Measurements from ENCODE around the gene ANTKMT. TPM values are rescaled to one million over a fixed set of nuclear protein-coding genes. Genes with fewer than 3 reads are reported as not detected.

ANTKMT gene
- total and polyA plus RNA-seq, 2 of the 8 experiments (the other 6 are each of a cell fraction or from before 2014, with no cell fraction given), result 26.5 to 26.6 TPM

DNA sequence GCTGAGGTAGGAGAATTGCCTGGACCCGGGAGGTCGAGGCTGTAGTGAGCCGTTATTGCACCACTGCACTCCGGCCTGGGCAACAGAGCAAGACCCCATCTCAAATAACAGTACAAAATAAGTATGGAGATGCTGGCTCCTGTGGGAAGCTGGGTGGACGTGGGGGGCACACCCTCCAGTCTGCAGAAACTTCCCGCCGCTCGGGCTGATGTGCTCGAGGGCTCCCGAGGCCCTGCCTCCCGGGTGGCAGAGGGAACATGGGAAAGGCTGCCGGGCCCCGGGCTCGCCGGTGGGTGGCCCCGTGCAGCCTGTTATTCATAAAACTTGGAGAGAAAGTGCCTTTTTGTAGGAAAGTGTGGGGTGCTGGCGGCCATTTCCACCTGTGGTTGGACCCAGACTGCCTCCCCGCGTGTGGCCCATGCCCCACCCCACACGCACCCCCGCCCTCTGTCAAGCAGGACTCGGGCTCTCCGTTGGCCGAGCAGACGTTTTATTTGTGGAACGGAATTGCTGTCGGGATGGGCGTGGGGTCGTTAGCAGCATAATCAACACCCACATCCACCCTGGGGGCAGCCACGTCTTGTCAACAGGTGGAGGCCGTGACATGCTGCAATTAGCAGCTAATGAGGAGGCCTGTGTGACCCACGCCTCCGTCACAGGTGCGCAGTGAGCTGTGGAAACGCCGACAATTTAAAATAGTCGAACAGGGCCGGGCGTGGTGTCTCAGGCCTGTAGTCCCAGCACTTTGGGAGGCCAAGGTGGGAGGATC lies 27.2 kb downstream of the ANTKMT start (continued):
- TF ChIP-seq, protein P1, sequence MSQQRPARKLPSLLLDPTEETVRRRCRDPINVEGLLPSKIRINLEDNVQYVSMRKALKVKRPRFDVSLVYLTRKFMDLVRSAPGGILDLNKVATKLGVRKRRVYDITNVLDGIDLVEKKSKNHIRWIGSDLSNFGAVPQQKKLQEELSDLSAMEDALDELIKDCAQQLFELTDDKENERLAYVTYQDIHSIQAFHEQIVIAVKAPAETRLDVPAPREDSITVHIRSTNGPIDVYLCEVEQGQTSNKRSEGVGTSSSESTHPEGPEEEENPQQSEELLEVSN (IDR thresholded peaks at IDR 0.05), result no peak
- TF ChIP-seq EP300 (IDR thresholded peaks at IDR 0.05; ENCODE audit: borderline replicate concordance in 1 of 2, low read depth in 2 of 2, low read length in 2 of 2) (no peak), TBP (IDR thresholded peaks at IDR 0.05; ENCODE audit: low read depth, low read length) (no peak), SAP30 (IDR thresholded peaks at IDR 0.05; ENCODE audit: insufficient read depth, insufficient replicate concordance, low read length) (no peak), YY1 (IDR thresholded peaks at IDR 0.05; ENCODE audit: low read depth, low read length) (no peak)
